ENCODE results near the gene LRRC4C.
"Not testable (repeated sequence)": the region's sequence is repeated elsewhere in the genome, so short reads cannot be mapped to it uniquely, and the experiment has no call there.

The LRRC4C gene

GRCh38 chr11:40619654-40620053 is 839.8 kb downstream of the LRRC4C start:
- H3K4me3 ChIP-seq: no peak overlapping the region
- no peak overlapping the region for H3K27ac ChIP-seq

- Histone ChIP-seq H3K4me3 (no peak overlapping the region), H3K27ac (no peak overlapping the region)
These were observed 852.7 kb downstream of the LRRC4C start for GRCh38 chr11:40606800-40607199.

GRCh38 chr11:40602866-40603552 is 856.4 kb downstream of the LRRC4C start:
- no peak overlapping the region for H3K27ac ChIP-seq
- H3K4me3 ChIP-seq: no peak overlapping the region

GRCh38 chr11:40597546-40598113 is 861.8 kb downstream of the LRRC4C start:
- Histone ChIP-seq H3K27ac (no peak overlapping the region), H3K4me3 (no peak overlapping the region)

- no peak overlapping the region for H3K4me3 ChIP-seq
- H3K27ac ChIP-seq: no peak overlapping the region
These were observed 886.1 kb downstream of the LRRC4C start for GRCh38 chr11:40573254-40573891.

- H3K27ac ChIP-seq: no peak overlapping the region
- no peak overlapping the region for H3K4me3 ChIP-seq
These were observed 889.4 kb downstream of the LRRC4C start for GRCh38 chr11:40569947-40570531.

- Histone ChIP-seq H3K27ac (no peak overlapping the region), H3K4me3 (no peak overlapping the region)
These were observed 892.1 kb downstream of the LRRC4C start for GRCh38 chr11:40567392-40567791.

- no peak overlapping the region for H3K4me3 ChIP-seq
- H3K27ac ChIP-seq: no peak overlapping the region
These were observed 915.3 kb downstream of the LRRC4C start for GRCh38 chr11:40544162-40544561.

GRCh38 chr11:40542821-40543220 is 916.6 kb downstream of the LRRC4C start:
- Histone ChIP-seq H3K4me3 (no peak overlapping the region), H3K27ac (no peak overlapping the region)

- Histone ChIP-seq H3K4me3 (no peak overlapping the region), H3K27ac (no peak overlapping the region)
These were observed 921.7 kb downstream of the LRRC4C start for GRCh38 chr11:40537734-40538133.

GRCh38 chr11:40522080-40522479 is 937.4 kb downstream of the LRRC4C start:
- H3K4me3 ChIP-seq, H3K27ac ChIP-seq: not testable (repeated sequence)

- no peak overlapping the region for H3K27ac ChIP-seq
These were observed 942.3 kb downstream of the LRRC4C start for GRCh38 chr11:40517122-40517521.

GRCh38 chr11:40514124-40514523 is 945.3 kb downstream of the LRRC4C start:
- Histone ChIP-seq H3K27ac (no peak overlapping the region), H3K4me3 (no peak overlapping the region)

More at GRCh38 chr11:40517122-40517521, 942.3 kb downstream of the LRRC4C start:
- H3K4me3 ChIP-seq: no peak overlapping the region

- Histone ChIP-seq H3K4me3 (no peak overlapping the region), H3K27ac (no peak overlapping the region)
These were observed 946.2 kb downstream of the LRRC4C start for GRCh38 chr11:40513281-40513680.

GRCh38 chr11:40508303-40508702 is 951.1 kb downstream of the LRRC4C start:
- H3K27ac ChIP-seq: no peak overlapping the region

GRCh38 chr11:40506226-40506625 is 953.2 kb downstream of the LRRC4C start:
- Histone ChIP-seq H3K27ac (no peak overlapping the region), H3K4me3 (no peak overlapping the region)

More at GRCh38 chr11:40508303-40508702, 951.1 kb downstream of the LRRC4C start:
- no peak overlapping the region for H3K4me3 ChIP-seq

- H3K4me3 ChIP-seq: no peak overlapping the region
- no peak overlapping the region for H3K27ac ChIP-seq
These were observed 968.1 kb downstream of the LRRC4C start for GRCh38 chr11:40491341-40491740.

GRCh38 chr11:40467771-40468170 is 991.7 kb downstream of the LRRC4C start:
- H3K27ac ChIP-seq: no peak overlapping the region

GRCh38 chr11:40445391-40445790 is 1014.1 kb downstream of the LRRC4C start:
- Histone ChIP-seq H3K27ac (no peak overlapping the region), H3K4me3 (no peak overlapping the region)

More at GRCh38 chr11:40467771-40468170, 991.7 kb downstream of the LRRC4C start:
- H3K4me3 ChIP-seq: no peak overlapping the region

- Histone ChIP-seq H3K27ac (no peak overlapping the region), H3K4me3 (no peak overlapping the region)
These were observed 1015.3 kb downstream of the LRRC4C start for GRCh38 chr11:40444151-40444550.

GRCh38 chr11:40435344-40435743 is 1024.1 kb downstream of the LRRC4C start:
- no peak overlapping the region for H3K4me3 ChIP-seq
- no peak overlapping the region for H3K27ac ChIP-seq

Data from skin epidermis (tissue), 12 donors.